GM12878 (cell line): Measurements from ENCODE around the gene TMEM19. TPM values are rescaled to one million over a fixed set of nuclear protein-coding genes. Genes with fewer than 3 reads are reported as not detected.
A peak's percentile ranks its signal among the peaks of the same experiment; 100 is the strongest.

Experiments
- ATAC-seq: fragments of 200-7000 bp; cut with Tn5 transposase; 3 replicates; pipeline ENCODE4 v1.9.1; 2020; ENCODE audit warnings: mild to moderate bottlenecking, moderate library complexity
- BruUV-seq: library from RNA; stranded (reverse); fragments of 400-500 nt; replicated peaks from 2 replicates; lab custom pipeline; 2021; lab: Mats Ljungman, UMichigan
- CTCF ChIA-PET: fragments of 300-600 bp; sonication (Branson Sonifier 250); formaldehyde crosslinking; extraction: SDS; loops from one replicate; lab custom pipeline; 2021; ENCODE audit warnings: inconsistent platforms; lab: Yijun Ruan, JAX
- POLR2A ChIA-PET: fragments of 350-600 bp; formaldehyde crosslinking; extraction: SDS; loops from one replicate; lab custom pipeline; 2021; ENCODE audit warnings: inconsistent platforms; lab: Charles Lee
- RAD21 ChIA-PET: fragments of 300-600 bp; sonication (Branson Sonifier 250); formaldehyde crosslinking; loops from one replicate; lab custom pipeline; 2023; ENCODE audit warnings: antibody characterized with exemption; ENCODE audit not compliant: unreplicated experiment; lab: Charles Lee
- SMC1A ChIA-PET: fragments of 300-600 bp; sonication (Branson Sonifier 250); formaldehyde crosslinking; loops from one replicate; lab custom pipeline; 2023; ENCODE audit not compliant: unreplicated experiment, uncharacterized antibody; lab: Charles Lee
- DNase-seq: peaks from one replicate; pipeline ENCODE4 v3.0.0-alpha.2; 2011; ENCODE audit warnings: low read depth, low spot score
- FAIRE-seq: peaks from 3 replicates; lab custom pipeline; 2011; peaks lifted over from hg19 to GRCh38; lab: Jason Lieb, UNC
- H2AFZ ChIP-seq: 2 replicates; pipeline ENCODE4 v1.6.0; 2011; ENCODE audit warnings: low read depth, low read length, control low read depth; ENCODE audit not compliant: control insufficient read depth
- H3K27ac ChIP-seq: 2 replicates; pipeline ENCODE4 v1.5.1; 2011; ENCODE audit warnings: control low read depth; ENCODE audit not compliant: control insufficient read depth, insufficient read depth
- H3K27me3 ChIP-seq, 2 experiments: replicated peaks in 1 of 2; 2 replicates each; pipeline versions ENCODE4 v1.6.0 to v1.6.1; 2011; ENCODE audit warnings: low read length in 1 of 2; ENCODE audit not compliant: control insufficient read depth in 2 of 2, insufficient read depth in 2 of 2
- H3K36me3 ChIP-seq, 2 experiments: 2 replicates each; pipeline ENCODE4 v1.5.1; 2011; ENCODE audit warnings: low read length in 1 of 2; ENCODE audit not compliant: control insufficient read depth in 2 of 2, insufficient read depth in 2 of 2
- H3K4me1 ChIP-seq: 2 replicates; pipeline ENCODE4 v1.6.1; 2011; ENCODE audit warnings: mild to moderate bottlenecking, low read length, moderate library complexity, mixed read lengths; ENCODE audit not compliant: control insufficient read depth, insufficient read depth
- H3K4me2 ChIP-seq: 2 replicates; pipeline ENCODE4 v1.6.0; 2011; ENCODE audit warnings: control low read depth; ENCODE audit not compliant: control insufficient read depth, insufficient read depth
- H3K4me3 ChIP-seq: fragments of 200-600 bp; sonication (generic); 2 replicates; pipeline ENCODE4 v1.5.1; 2016
- H3K79me2 ChIP-seq: 2 replicates; pipeline ENCODE4 v1.6.0; 2011; ENCODE audit warnings: low read length; ENCODE audit not compliant: control insufficient read depth, insufficient read depth
- H3K9ac ChIP-seq: 2 replicates; pipeline ENCODE4 v1.8.0; 2011; ENCODE audit warnings: low read length, control low read depth, mixed read lengths; ENCODE audit not compliant: control insufficient read depth, insufficient read depth
- H3K9me3 ChIP-seq: replicated peaks from 3 replicates; pipeline ENCODE4 v1.5.1; 2011; ENCODE audit warnings: mild to moderate bottlenecking, low read length; ENCODE audit not compliant: control insufficient read depth, insufficient read depth
- H4K20me1 ChIP-seq: 2 replicates; pipeline ENCODE4 v1.6.0; 2011; ENCODE audit not compliant: control insufficient read depth, insufficient read depth
- MTA3 ChIP-seq: IDR thresholded peaks from 2 replicates; pipeline ENCODE4 v1.6.1; 2012; ENCODE audit warnings: low read length, inconsistent platforms, borderline replicate concordance
- NFYB ChIP-seq: IDR thresholded peaks from 2 replicates; pipeline ENCODE4 v1.6.1; 2011; ENCODE audit warnings: low read depth, mild to moderate bottlenecking, low read length, improper control_type of control experiment, moderate library complexity; ENCODE audit not compliant: insufficient read depth
- NRF1 ChIP-seq: conservative IDR thresholded peaks from 2 replicates; pipeline ENCODE4 v1.6.1; 2011; ENCODE audit warnings: mild to moderate bottlenecking, low read depth, low read length, improper control_type of control experiment
- WGBS: methylation state at CpG from one replicate; pipeline ENCODE4 v1.1.6; 2016; ENCODE audit warnings: low lambda C conversion rate; ENCODE audit not compliant: insufficient replicate concordance, insufficient coverage; ENCODE audit errors: missing lambda C conversion rate; 5-methylcytosine and 5-hydroxymethylcytosine counted together
- in situ Hi-C: fragments of 300-500 bp; cut with MboI; formaldehyde crosslinking; loops from 9 replicates; pipeline ENCODE4 v1.14.3; 2018; ENCODE audit warnings: mixed read lengths
- intact Hi-C: fragments of 100-400 bp; cut with micrococcal nuclease; formaldehyde crosslinking; loops from one replicate; pipeline ENCODE4 v1.14.2; 2022; ENCODE audit not compliant: unreplicated experiment
- polyA plus RNA-seq, 11 experiments: library from polyadenylated mRNA; depleted of rRNA in 4 of 11; unstranded in 6 of 11; stranded (reverse) in 5 of 11; fragments of >200 nt; fragmentation: Nextera tagmentation in 4 of 11; fragmentation: Illumina TruSeq in 1 of 11; extraction: Ambion mirVana in 4 of 11; extraction: Trizol in 1 of 11; gene quantifications; 1 replicate in 1 of 11; 2 replicates in 10 of 11; pipeline versions ENCODE4 v1.2.1 to v1.2.3, GENCODE V29; 2011 to 2016; ENCODE audit warnings: inconsistent platforms in 2 of 11, missing spikeins in 2 of 11, low read depth in 1 of 11
- total RNA-seq, 4 experiments: library from RNA; depleted of rRNA in 3 of 4; stranded (reverse); fragments of >200 nt in 3 of 4; fragmentation: Illumina TruSeq in 1 of 4; extraction: Trizol in 1 of 4; gene quantifications; 2 replicates each; pipeline versions ENCODE4 v1.2.1 to v1.2.3, GENCODE V29; 2013 to 2021
- TF ChIP-seq, protein P1 (sequence below): fragments of 150-350 bp; IDR thresholded peaks from 2 replicates; pipeline ENCODE4 v1.6.1; 2014; ENCODE audit warnings: mild to moderate bottlenecking, low read depth, low read length

The TMEM19 gene
- total and polyA plus RNA-seq, 10 of the 15 experiments (the other 5 are each of a cell fraction or from before 2014, with no cell fraction given) = 26.7 to 54.9 (median 39.3) TPM

GRCh38 chr12:71684081-71684480, 1.8 kb upstream of the TMEM19 start:
- RAD21 ChIA-PET = interaction anchor here (1.2 to 5.3 kb wide), 4 partner anchors 9 to 75 kb away, joined by 3 to 139 read pairs (median 34); partner anchors contain the start of genes THAP2 and ZFC3H1
- H3K9me3 ChIP-seq = no peaks in the 10 kb centered on the region
- H3K9ac ChIP-seq = no peak overlapping the region
- no peak overlapping the region for H3K27ac ChIP-seq
- no peak for FAIRE-seq
- no TSS peak for BruUV-seq
- POLR2A ChIA-PET = interaction anchor here (0.5 to 6.0 kb wide), 2 partner anchors 21 to 73 kb away, joined by 3 to 93 read pairs; partner anchors contain the start of genes THAP2 and ZFC3H1
- SMC1A ChIA-PET = interaction anchor here (0.5 to 4.6 kb wide), 10 partner anchors 15 to 162 kb away, joined by 3 to 117 read pairs (median 4); partner anchors contain the start of genes RAB21, THAP2 and ZFC3H1
- H3K27me3 ChIP-seq = no peaks in the 10 kb centered on the region
- intact Hi-C loops = no loop called here
- no peaks in the 10 kb centered on the region for H3K36me3 ChIP-seq
- H2AFZ ChIP-seq = peak overlapping the region; percentile 18
- H3K4me2 ChIP-seq = no peak overlapping the region
- peaks cover 29% of the 10 kb centered on the region for H3K79me2 ChIP-seq
- 71% methylated on average over 5 of the region's 5 CpGs for WGBS
- no peaks in the 10 kb centered on the region for H4K20me1 ChIP-seq
- H3K4me3 ChIP-seq = no peak overlapping the region
- H3K4me1 ChIP-seq = peaks cover 14% of the 10 kb centered on the region
- CTCF ChIA-PET = interaction anchor here (1.1 to 6.7 kb wide), 8 partner anchors 9 to 268 kb away, joined by 3 to 131 read pairs (median 9); partner anchors contain the start of genes THAP2 and ZFC3H1
- no peak for ATAC-seq
- TF ChIP-seq NRF1 = no peak
- TF ChIP-seq NFYB = 0 out of 2 replicates have a peak, but pooled peaks have one; percentile 37
- TF ChIP-seq, protein P1, sequence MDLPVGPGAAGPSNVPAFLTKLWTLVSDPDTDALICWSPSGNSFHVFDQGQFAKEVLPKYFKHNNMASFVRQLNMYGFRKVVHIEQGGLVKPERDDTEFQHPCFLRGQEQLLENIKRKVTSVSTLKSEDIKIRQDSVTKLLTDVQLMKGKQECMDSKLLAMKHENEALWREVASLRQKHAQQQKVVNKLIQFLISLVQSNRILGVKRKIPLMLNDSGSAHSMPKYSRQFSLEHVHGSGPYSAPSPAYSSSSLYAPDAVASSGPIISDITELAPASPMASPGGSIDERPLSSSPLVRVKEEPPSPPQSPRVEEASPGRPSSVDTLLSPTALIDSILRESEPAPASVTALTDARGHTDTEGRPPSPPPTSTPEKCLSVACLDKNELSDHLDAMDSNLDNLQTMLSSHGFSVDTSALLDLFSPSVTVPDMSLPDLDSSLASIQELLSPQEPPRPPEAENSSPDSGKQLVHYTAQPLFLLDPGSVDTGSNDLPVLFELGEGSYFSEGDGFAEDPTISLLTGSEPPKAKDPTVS = no peak
- no peak for TF ChIP-seq MTA3
- in situ Hi-C loops = no loop called here
- DNase-seq = no peak
